Thoracic aorta (tissue), 2 donors: ENCODE results near the gene SCAPER. TPM values are rescaled to one million over a fixed set of nuclear protein-coding genes. Genes with fewer than 3 reads are reported as not detected.

Experiments used
- ATAC-seq: fragments of 150-250 bp; one replicate; pipeline ENCODE4 v1.8.0; 2017; ENCODE audit warnings: low read depth; ENCODE audit not compliant: insufficient number of reproducible peaks, low FRiP score
- DNase-seq: peaks from one replicate; pipeline ENCODE4 v3.0.0-alpha.2; 2020; ENCODE audit warnings: low spot score
- H3K27ac ChIP-seq, 2 donors: fragments of 200-600 bp; sonication (generic); 1 replicate in 1 of 2; 2 replicates in 1 of 2; pipeline ENCODE4 v1.5.1; 2016; ENCODE audit warnings: mild to moderate bottlenecking in 2 of 2, moderate library complexity in 2 of 2
- H3K27me3 ChIP-seq: fragments of 200-600 bp; sonication (generic); replicated peaks from 2 replicates; pipeline ENCODE4 v1.6.0; 2016; ENCODE audit warnings: mild to moderate bottlenecking; ENCODE audit not compliant: insufficient read depth
- H3K36me3 ChIP-seq: fragments of 200-600 bp; sonication (generic); one replicate; pipeline ENCODE4 v1.5.1; 2016
- H3K4me1 ChIP-seq, 2 donors: fragments of 200-600 bp; sonication (generic); 1 replicate in 1 of 2; 2 replicates in 1 of 2; pipeline versions ENCODE4 v1.5.1 to v1.6.0; 2016; ENCODE audit warnings: low read depth in 2 of 2, mild to moderate bottlenecking in 1 of 2; ENCODE audit not compliant: control insufficient read depth in 1 of 2
- H3K4me3 ChIP-seq: fragments of 200-600 bp; sonication (generic); 2 replicates; pipeline ENCODE4 v1.5.1; 2016; ENCODE audit warnings: mild to moderate bottlenecking
- H3K9me3 ChIP-seq: fragments of 200-600 bp; sonication (generic); 2 replicates; pipeline ENCODE4 v1.5.1; 2016
- CTCF ChIP-seq: fragments of 200-600 bp; sonication (generic); IDR thresholded peaks from one replicate; pipeline ENCODE4 v1.5.1; 2019; ENCODE audit warnings: antibody characterized with exemption
- total RNA-seq, 2 donors: library from RNA; depleted of rRNA; stranded (reverse); fragments of >200 nt; gene quantifications; one replicate each; pipeline versions ENCODE4 v1.1.0 to v1.2.3, GENCODE V29; 2016

The SCAPER gene
- total RNA-seq, 2 donors from 2014 or later, result 29.6 to 65.0 TPM

GRCh38 chr15:76376816-76377215 is 528.3 kb downstream of the SCAPER start:
- no peaks in the 10 kb centered on the region for H3K9me3 ChIP-seq
- no peaks in the 10 kb centered on the region for H3K4me1 ChIP-seq
- H3K36me3 ChIP-seq, result no peaks in the 10 kb centered on the region
- DNase-seq, result no peak
- H3K27me3 ChIP-seq, result no peaks in the 10 kb centered on the region
- no peak for ATAC-seq
- H3K27ac ChIP-seq, result no peak overlapping the region
- H3K4me3 ChIP-seq, result no peak overlapping the region
- no peak for TF ChIP-seq CTCF

- H3K36me3 ChIP-seq, result no peaks in the 10 kb centered on the region
- no peaks in the 10 kb centered on the region for H3K4me1 ChIP-seq
- no peak for DNase-seq
- no peaks in the 10 kb centered on the region for H3K27me3 ChIP-seq
- no peak overlapping the region for H3K4me3 ChIP-seq
- no peak overlapping the region for H3K27ac ChIP-seq
- H3K9me3 ChIP-seq, result no peaks in the 10 kb centered on the region
- TF ChIP-seq CTCF, result no peak
- no peak for ATAC-seq
Observed at GRCh38 chr15:76376029-76376428, 529.1 kb downstream of the SCAPER start.

- Histone ChIP-seq H3K36me3 (no peaks in the 10 kb centered on the region), H3K4me3 (peak overlapping the region; percentile 57), H3K9me3 (no peaks in the 10 kb centered on the region), H3K4me1 (peaks cover 6 to 19% of the 10 kb centered on the region in 2 donors), H3K27ac (no peak overlapping the region), H3K27me3 (no peaks in the 10 kb centered on the region)
- DNase-seq (no peak), ATAC-seq (no peak)
- TF ChIP-seq CTCF, result no peak
Observed at GRCh38 chr15:76368122-76368621, 537.0 kb downstream of the SCAPER start.

GRCh38 chr15:76366714-76367113 is 538.4 kb downstream of the SCAPER start:
- Histone ChIP-seq H3K36me3 (no peaks in the 10 kb centered on the region), H3K27ac (no peak overlapping the region), H3K4me1 (peaks cover 6 to 19% of the 10 kb centered on the region in 2 donors), H3K4me3 (no peak overlapping the region), H3K9me3 (no peaks in the 10 kb centered on the region), H3K27me3 (no peaks in the 10 kb centered on the region)
- no peak for ATAC-seq
- no peak for DNase-seq
- TF ChIP-seq CTCF, result no peak

GRCh38 chr15:76363251-76363650 is 541.9 kb downstream of the SCAPER start:
- DNase-seq (no peak), ATAC-seq (no peak)
- Histone ChIP-seq H3K4me3 (no peak overlapping the region), H3K4me1 (peaks cover 6 to 9% of the 10 kb centered on the region in 2 donors), H3K9me3 (no peaks in the 10 kb centered on the region), H3K27me3 (no peaks in the 10 kb centered on the region), H3K27ac (no peak overlapping the region), H3K36me3 (no peaks in the 10 kb centered on the region)
- no peak for TF ChIP-seq CTCF
